Neural cell (in vitro differentiated cells): Measurements from ENCODE around the gene OVOL3. TPM values are rescaled to one million over a fixed set of nuclear protein-coding genes. Genes with fewer than 3 reads are reported as not detected.

Experiments used
- H2AFZ ChIP-seq: fragments of 200-600, 300-800 bp; sonication (generic), shearing (Covaris generic); 2 replicates; pipeline ENCODE4 v1.6.0; 2014; ENCODE audit warnings: low read depth, mild to moderate bottlenecking, antibody characterized with exemption, low read length, moderate library complexity
- H3F3A ChIP-seq: fragments of 200-600 bp; shearing (Covaris generic); 2 replicates; pipeline ENCODE4 v1.6.1; 2016; ENCODE audit warnings: mild to moderate bottlenecking, moderate library complexity, mixed read lengths, antibody characterized with exemption, low read length; ENCODE audit not compliant: insufficient read depth, poor library complexity, severe bottlenecking
- H3K27ac ChIP-seq: fragments of 200-600, 300-800 bp; sonication (generic), shearing (Covaris generic); 2 replicates; pipeline ENCODE4 v1.5.1; 2014; ENCODE audit warnings: mild to moderate bottlenecking, low read length, moderate library complexity
- H3K27me3 ChIP-seq: fragments of 300-800, 200-600 bp; sonication (generic), shearing (Covaris generic); 2 replicates; pipeline ENCODE4 v1.6.0; 2014; ENCODE audit warnings: mild to moderate bottlenecking, low read depth, low read length, moderate library complexity; ENCODE audit not compliant: insufficient read depth
- H3K36me3 ChIP-seq: fragments of 300-800, 200-600 bp; sonication (generic), shearing (Covaris generic); 2 replicates; pipeline ENCODE4 v1.5.1; 2014; ENCODE audit warnings: mild to moderate bottlenecking, antibody characterized with exemption, low read length, moderate library complexity; ENCODE audit not compliant: insufficient read depth
- H3K4me2 ChIP-seq: fragments of 300-800, 200-600 bp; sonication (generic), shearing (Covaris generic); 2 replicates; pipeline ENCODE4 v1.6.0; 2014; ENCODE audit warnings: mild to moderate bottlenecking, low read length
- H3K4me3 ChIP-seq: fragments of 300-800, 200-600 bp; sonication (generic), shearing (Covaris generic); 2 replicates; pipeline ENCODE4 v1.5.1; 2014; ENCODE audit warnings: mild to moderate bottlenecking, low read length, moderate library complexity
- H3K79me2 ChIP-seq: fragments of 200-600 bp; shearing (Covaris generic); replicated peaks from 2 replicates; pipeline ENCODE4 v1.6.0; 2014; ENCODE audit warnings: mild to moderate bottlenecking, low read length, moderate library complexity; ENCODE audit not compliant: insufficient read depth
- H3K9ac ChIP-seq: fragments of 300-800, 200-600 bp; sonication (generic), shearing (Covaris generic); 2 replicates; pipeline ENCODE4 v1.6.1; 2016; ENCODE audit warnings: mild to moderate bottlenecking, low read length, mixed read lengths
- H3K9me2 ChIP-seq: fragments of 200-600 bp; shearing (Covaris generic); 2 replicates; pipeline ENCODE4 v1.6.1; 2016; ENCODE audit warnings: mild to moderate bottlenecking, low read length, mixed read lengths; ENCODE audit not compliant: insufficient read depth
- H3K9me3 ChIP-seq: fragments of 200-600, 300-800 bp; sonication (generic), shearing (Covaris generic); 2 replicates; pipeline ENCODE4 v1.6.1; 2016; ENCODE audit warnings: mild to moderate bottlenecking, mixed run types, low read length, moderate library complexity, mixed read lengths
- H4K20me1 ChIP-seq: fragments of 200-600 bp; shearing (Covaris generic); 2 replicates; pipeline ENCODE4 v1.6.1; 2016; ENCODE audit warnings: mild to moderate bottlenecking, mixed run types; ENCODE audit not compliant: insufficient read depth
- EP300 ChIP-seq: fragments of 450-650 bp; conservative IDR thresholded peaks from 2 replicates; pipeline ENCODE4 v1.6.1; 2014; ENCODE audit warnings: antibody characterized with exemption, mild to moderate bottlenecking, moderate library complexity; ENCODE audit not compliant: poor library complexity, severe bottlenecking
- EZH2 ChIP-seq: fragments of 200-600, 300-800 bp; shearing (Covaris generic), sonication (generic); IDR thresholded peaks from 2 replicates; pipeline ENCODE4 v1.6.1; 2014; ENCODE audit warnings: antibody characterized with exemption, low read length, borderline replicate concordance, mild to moderate bottlenecking; ENCODE audit not compliant: insufficient read depth, poor library complexity, severe bottlenecking
- MXI1 ChIP-seq: fragments of 450-650 bp; conservative IDR thresholded peaks from 2 replicates; pipeline ENCODE4 v1.6.1; 2014; ENCODE audit warnings: antibody characterized with exemption, mild to moderate bottlenecking; ENCODE audit not compliant: poor library complexity, severe bottlenecking
- POLR2AphosphoS5 ChIP-seq: IDR thresholded peaks from 2 replicates; pipeline ENCODE4 v1.6.1; 2012
- RAD21 ChIP-seq: fragments of 450-650 bp; conservative IDR thresholded peaks from 2 replicates; pipeline ENCODE4 v1.6.1; 2014; ENCODE audit warnings: antibody characterized with exemption, mild to moderate bottlenecking, moderate library complexity
- SMC3 ChIP-seq: fragments of 450-650 bp; conservative IDR thresholded peaks from 2 replicates; pipeline ENCODE4 v1.6.1; 2014; ENCODE audit warnings: antibody characterized with exemption, mild to moderate bottlenecking, moderate library complexity; ENCODE audit not compliant: poor library complexity
- TAF1 ChIP-seq: IDR thresholded peaks from 2 replicates; pipeline ENCODE4 v1.6.1; 2012; ENCODE audit warnings: low read depth
- polyA plus RNA-seq: library from polyadenylated mRNA; depleted of rRNA; stranded (reverse); fragments of >200 nt; gene quantifications from 2 replicates; pipeline ENCODE4 v1.2.3, GENCODE V29; 2014
- TF ChIP-seq, protein P1 (sequence below): fragments of 450-650 bp; IDR thresholded peaks from 2 replicates; pipeline ENCODE4 v1.5.1; 2014; ENCODE audit warnings: antibody characterized with exemption, mild to moderate bottlenecking, moderate library complexity; ENCODE audit not compliant: poor library complexity, severe bottlenecking
- TF ChIP-seq, protein P2 (sequence below): IDR thresholded peaks from 2 replicates; pipeline ENCODE4 v1.6.1; 2012; ENCODE audit warnings: borderline replicate concordance

Gene OVOL3
- polyA plus RNA-seq, 1 donor from 2014 or later = not detected

DNA sequence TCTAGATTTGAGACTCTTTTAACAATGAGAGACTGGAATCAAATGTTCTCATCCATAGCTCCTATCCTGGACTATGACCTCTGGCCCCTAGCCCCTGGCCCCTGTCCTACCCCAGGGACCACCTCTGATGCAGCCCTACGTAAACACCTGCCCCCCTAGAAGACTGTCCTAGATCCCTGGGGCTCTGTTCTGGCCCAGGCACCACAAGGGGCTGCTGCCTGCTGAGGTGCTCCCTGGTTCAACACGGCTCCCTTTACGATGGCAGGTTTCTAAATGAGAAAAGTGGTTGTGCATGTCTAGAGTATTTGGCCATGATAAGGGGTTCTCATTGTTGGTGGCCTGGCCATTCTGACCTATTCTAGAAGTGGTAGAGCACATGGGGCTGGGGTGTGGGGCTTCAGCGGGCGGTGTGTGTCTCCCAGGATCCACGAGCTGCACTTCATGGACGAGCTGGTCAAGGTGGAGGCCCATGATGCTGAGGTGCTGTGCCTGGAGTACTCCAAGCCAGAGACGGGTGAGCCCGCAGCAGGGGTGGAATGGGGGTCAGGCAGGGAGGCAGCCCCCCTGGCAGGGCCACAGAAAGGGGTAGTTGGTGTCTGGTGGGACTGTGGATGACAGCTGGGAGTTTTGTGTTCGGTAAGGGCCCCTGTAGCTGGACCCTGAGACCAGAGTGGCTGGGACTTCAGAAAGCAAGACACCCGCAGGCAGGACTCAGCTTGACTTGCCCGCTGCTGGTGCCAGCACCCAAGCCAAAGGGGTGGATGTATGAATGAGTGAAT is 26.5 kb upstream of the OVOL3 start:
- Histone ChIP-seq H3K27ac (no peak overlapping the region), H3K27me3 (no peaks in the 10 kb centered on the region), H2AFZ (no peak overlapping the region), H4K20me1 (no peaks in the 10 kb centered on the region), H3K4me3 (no peak overlapping the region), H3K36me3 (no peaks in the 10 kb centered on the region), H3K9me3 (no peaks in the 10 kb centered on the region), H3K79me2 (no peaks in the 10 kb centered on the region), H3K9ac (no peak overlapping the region), H3K4me2 (no peak overlapping the region), H3K9me2 (no peaks in the 10 kb centered on the region), H3F3A (no peaks in the 10 kb centered on the region)
- TF ChIP-seq EZH2 = no peak
- TF ChIP-seq SMC3 = no peak
- no peak for TF ChIP-seq POLR2AphosphoS5
- TF ChIP-seq, protein P1, sequence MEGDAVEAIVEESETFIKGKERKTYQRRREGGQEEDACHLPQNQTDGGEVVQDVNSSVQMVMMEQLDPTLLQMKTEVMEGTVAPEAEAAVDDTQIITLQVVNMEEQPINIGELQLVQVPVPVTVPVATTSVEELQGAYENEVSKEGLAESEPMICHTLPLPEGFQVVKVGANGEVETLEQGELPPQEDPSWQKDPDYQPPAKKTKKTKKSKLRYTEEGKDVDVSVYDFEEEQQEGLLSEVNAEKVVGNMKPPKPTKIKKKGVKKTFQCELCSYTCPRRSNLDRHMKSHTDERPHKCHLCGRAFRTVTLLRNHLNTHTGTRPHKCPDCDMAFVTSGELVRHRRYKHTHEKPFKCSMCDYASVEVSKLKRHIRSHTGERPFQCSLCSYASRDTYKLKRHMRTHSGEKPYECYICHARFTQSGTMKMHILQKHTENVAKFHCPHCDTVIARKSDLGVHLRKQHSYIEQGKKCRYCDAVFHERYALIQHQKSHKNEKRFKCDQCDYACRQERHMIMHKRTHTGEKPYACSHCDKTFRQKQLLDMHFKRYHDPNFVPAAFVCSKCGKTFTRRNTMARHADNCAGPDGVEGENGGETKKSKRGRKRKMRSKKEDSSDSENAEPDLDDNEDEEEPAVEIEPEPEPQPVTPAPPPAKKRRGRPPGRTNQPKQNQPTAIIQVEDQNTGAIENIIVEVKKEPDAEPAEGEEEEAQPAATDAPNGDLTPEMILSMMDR = no peak
- TF ChIP-seq RAD21 = no peak
- no peak for TF ChIP-seq EP300
- TF ChIP-seq, protein P2, sequence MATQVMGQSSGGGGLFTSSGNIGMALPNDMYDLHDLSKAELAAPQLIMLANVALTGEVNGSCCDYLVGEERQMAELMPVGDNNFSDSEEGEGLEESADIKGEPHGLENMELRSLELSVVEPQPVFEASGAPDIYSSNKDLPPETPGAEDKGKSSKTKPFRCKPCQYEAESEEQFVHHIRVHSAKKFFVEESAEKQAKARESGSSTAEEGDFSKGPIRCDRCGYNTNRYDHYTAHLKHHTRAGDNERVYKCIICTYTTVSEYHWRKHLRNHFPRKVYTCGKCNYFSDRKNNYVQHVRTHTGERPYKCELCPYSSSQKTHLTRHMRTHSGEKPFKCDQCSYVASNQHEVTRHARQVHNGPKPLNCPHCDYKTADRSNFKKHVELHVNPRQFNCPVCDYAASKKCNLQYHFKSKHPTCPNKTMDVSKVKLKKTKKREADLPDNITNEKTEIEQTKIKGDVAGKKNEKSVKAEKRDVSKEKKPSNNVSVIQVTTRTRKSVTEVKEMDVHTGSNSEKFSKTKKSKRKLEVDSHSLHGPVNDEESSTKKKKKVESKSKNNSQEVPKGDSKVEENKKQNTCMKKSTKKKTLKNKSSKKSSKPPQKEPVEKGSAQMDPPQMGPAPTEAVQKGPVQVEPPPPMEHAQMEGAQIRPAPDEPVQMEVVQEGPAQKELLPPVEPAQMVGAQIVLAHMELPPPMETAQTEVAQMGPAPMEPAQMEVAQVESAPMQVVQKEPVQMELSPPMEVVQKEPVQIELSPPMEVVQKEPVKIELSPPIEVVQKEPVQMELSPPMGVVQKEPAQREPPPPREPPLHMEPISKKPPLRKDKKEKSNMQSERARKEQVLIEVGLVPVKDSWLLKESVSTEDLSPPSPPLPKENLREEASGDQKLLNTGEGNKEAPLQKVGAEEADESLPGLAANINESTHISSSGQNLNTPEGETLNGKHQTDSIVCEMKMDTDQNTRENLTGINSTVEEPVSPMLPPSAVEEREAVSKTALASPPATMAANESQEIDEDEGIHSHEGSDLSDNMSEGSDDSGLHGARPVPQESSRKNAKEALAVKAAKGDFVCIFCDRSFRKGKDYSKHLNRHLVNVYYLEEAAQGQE = no peak
- TF ChIP-seq TAF1 = no peak

DNA sequence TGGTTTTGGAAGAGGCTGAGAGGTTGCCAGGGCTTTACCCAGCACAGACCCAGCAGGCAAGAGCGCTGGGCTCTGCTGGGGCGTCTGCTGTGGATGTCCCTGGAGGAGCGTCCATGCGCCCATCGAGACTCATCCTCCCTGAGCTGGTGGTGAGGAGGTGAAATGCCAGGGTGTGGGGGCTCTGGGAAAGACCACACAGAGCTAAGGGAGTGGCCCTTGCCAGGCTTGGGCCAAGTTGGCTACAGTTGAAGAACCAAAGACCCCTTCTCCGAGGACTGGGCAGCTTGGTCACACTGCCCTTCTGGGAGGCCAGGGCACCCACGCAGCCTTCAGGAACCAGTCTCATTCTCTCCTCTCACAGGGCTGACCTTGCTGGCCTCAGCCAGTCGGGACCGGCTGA is 24.6 kb upstream of the OVOL3 start:
- Histone ChIP-seq H3F3A (no peaks in the 10 kb centered on the region), H3K9me3 (no peaks in the 10 kb centered on the region), H4K20me1 (no peaks in the 10 kb centered on the region), H3K79me2 (no peaks in the 10 kb centered on the region), H3K4me3 (no peak overlapping the region), H3K36me3 (no peaks in the 10 kb centered on the region), H3K27ac (no peak overlapping the region), H3K9ac (no peak overlapping the region), H2AFZ (no peak overlapping the region), H3K9me2 (no peaks in the 10 kb centered on the region), H3K4me2 (no peak overlapping the region), H3K27me3 (no peaks in the 10 kb centered on the region)
- TF ChIP-seq EP300 (no peak), EZH2 (no peak), MXI1 (no peak), RAD21 (no peak), TAF1 (no peak), POLR2AphosphoS5 (no peak), SMC3 (no peak)
- TF ChIP-seq, protein P2 = no peak
